ENCODE results near the gene REM2.

DNA sequence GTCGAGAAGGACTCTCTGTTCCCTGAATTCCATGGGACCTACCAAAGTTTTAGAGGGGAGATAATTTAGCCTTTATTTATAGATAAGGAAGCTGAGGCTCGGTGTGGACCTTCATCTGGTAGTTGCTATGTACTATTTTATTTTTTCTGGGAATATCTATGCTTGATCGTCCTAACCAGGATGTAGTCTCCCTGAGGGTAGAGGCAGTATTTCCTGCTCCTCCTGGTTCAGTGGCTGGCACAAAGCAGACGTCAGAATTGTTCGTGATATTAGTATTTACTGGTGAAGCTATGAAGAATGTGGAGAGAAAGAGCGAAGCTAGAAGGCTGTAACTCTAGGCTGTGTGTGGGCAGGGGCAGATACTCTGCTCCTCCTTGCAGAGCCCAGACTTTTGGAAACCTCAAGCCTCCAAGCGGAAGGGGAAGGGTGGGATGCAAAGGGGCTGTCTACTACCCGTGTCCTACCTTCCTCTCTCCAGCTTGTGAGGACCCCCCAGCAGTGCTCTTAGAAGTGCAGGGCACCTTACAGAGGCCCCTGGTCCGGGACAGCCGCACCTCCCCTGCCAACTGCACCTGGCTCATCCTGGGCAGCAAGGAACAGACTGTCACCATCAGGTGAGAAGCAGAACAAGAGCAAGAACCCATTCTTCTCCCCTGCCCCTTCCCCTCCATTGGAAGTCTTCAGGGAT is 10.0 kb upstream of the REM2 start:
- TF ChIP-seq, protein P1, sequence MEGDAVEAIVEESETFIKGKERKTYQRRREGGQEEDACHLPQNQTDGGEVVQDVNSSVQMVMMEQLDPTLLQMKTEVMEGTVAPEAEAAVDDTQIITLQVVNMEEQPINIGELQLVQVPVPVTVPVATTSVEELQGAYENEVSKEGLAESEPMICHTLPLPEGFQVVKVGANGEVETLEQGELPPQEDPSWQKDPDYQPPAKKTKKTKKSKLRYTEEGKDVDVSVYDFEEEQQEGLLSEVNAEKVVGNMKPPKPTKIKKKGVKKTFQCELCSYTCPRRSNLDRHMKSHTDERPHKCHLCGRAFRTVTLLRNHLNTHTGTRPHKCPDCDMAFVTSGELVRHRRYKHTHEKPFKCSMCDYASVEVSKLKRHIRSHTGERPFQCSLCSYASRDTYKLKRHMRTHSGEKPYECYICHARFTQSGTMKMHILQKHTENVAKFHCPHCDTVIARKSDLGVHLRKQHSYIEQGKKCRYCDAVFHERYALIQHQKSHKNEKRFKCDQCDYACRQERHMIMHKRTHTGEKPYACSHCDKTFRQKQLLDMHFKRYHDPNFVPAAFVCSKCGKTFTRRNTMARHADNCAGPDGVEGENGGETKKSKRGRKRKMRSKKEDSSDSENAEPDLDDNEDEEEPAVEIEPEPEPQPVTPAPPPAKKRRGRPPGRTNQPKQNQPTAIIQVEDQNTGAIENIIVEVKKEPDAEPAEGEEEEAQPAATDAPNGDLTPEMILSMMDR (IDR thresholded peaks at IDR 0.05; ENCODE audit: low read depth, low read length) = no peak
- TF ChIP-seq POLR2A (IDR thresholded peaks at IDR 0.05; ENCODE audit: extremely low read depth, insufficient read length) (no peak), MYC (IDR thresholded peaks at IDR 0.05; ENCODE audit: low read depth, low read length) (no peak)
- TF ChIP-seq, protein P2, sequence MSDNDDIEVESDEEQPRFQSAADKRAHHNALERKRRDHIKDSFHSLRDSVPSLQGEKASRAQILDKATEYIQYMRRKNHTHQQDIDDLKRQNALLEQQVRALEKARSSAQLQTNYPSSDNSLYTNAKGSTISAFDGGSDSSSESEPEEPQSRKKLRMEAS (IDR thresholded peaks at IDR 0.05; ENCODE audit: low read depth, low read length) = no peak

Measured in NB4 (cell line).